Measurements from ENCODE around the gene SATB2.

SATB2 gene

GRCh38 chr2:199329466-199329865 is 128.3 kb downstream of the SATB2 start:
- no peak for DNase-seq (ENCODE audit: low read depth in 3 of 3, low spot score in 1 of 3)

- no peak for DNase-seq (ENCODE audit: low read depth in 3 of 3, low spot score in 1 of 3)
Observed at GRCh38 chr2:199329031-199329430, 128.7 kb downstream of the SATB2 start.

- DNase-seq (ENCODE audit: low read depth in 3 of 3, low spot score in 1 of 3): no peak
Observed at GRCh38 chr2:199325881-199326280, 131.9 kb downstream of the SATB2 start.

- no peak for DNase-seq (ENCODE audit: low read depth in 3 of 3, low spot score in 1 of 3)
Observed at GRCh38 chr2:199322151-199322550, 135.6 kb downstream of the SATB2 start.

- DNase-seq (ENCODE audit: low read depth in 3 of 3, low spot score in 1 of 3): no peak
Observed at GRCh38 chr2:199317646-199318045, 140.1 kb downstream of the SATB2 start.

GRCh38 chr2:199316851-199317250 is 140.9 kb downstream of the SATB2 start:
- no peak for DNase-seq (ENCODE audit: low read depth in 3 of 3, low spot score in 1 of 3)

GRCh38 chr2:199315299-199316179 is 142.2 kb downstream of the SATB2 start:
- DNase-seq (ENCODE audit: low read depth in 3 of 3, low spot score in 1 of 3): no peak

- DNase-seq (ENCODE audit: low read depth in 3 of 3, low spot score in 1 of 3): no peak
Observed at GRCh38 chr2:199312931-199313330, 144.8 kb downstream of the SATB2 start.

GRCh38 chr2:199310771-199311585 is 146.8 kb downstream of the SATB2 start:
- no peak for DNase-seq (ENCODE audit: low read depth in 3 of 3, low spot score in 1 of 3)

GRCh38 chr2:199309973-199310372 is 147.8 kb downstream of the SATB2 start:
- no peak for DNase-seq (ENCODE audit: low read depth in 3 of 3, low spot score in 1 of 3)

GRCh38 chr2:199309411-199309810 is 148.3 kb downstream of the SATB2 start:
- no peak for DNase-seq (ENCODE audit: low read depth in 3 of 3, low spot score in 1 of 3)

GRCh38 chr2:199308567-199308966 is 149.2 kb downstream of the SATB2 start:
- DNase-seq (ENCODE audit: low read depth in 3 of 3, low spot score in 1 of 3): no peak

GRCh38 chr2:199307461-199307860 is 150.3 kb downstream of the SATB2 start:
- no peak for DNase-seq (ENCODE audit: low read depth in 3 of 3, low spot score in 1 of 3)

- DNase-seq (ENCODE audit: low read depth in 3 of 3, low spot score in 1 of 3): no peak
Observed at GRCh38 chr2:199306116-199306515, 151.6 kb downstream of the SATB2 start.

GRCh38 chr2:199303728-199304177 is 154.0 kb downstream of the SATB2 start:
- no peak for DNase-seq (ENCODE audit: low read depth in 3 of 3, low spot score in 1 of 3)

GRCh38 chr2:199302851-199303250 is 154.9 kb downstream of the SATB2 start:
- DNase-seq (ENCODE audit: low read depth in 3 of 3, low spot score in 1 of 3): no peak

- no peak for DNase-seq (ENCODE audit: low read depth in 3 of 3, low spot score in 1 of 3)
Observed at GRCh38 chr2:199288424-199288823, 169.3 kb downstream of the SATB2 start.

GRCh38 chr2:199282309-199282708 is 175.4 kb downstream of the SATB2 start:
- DNase-seq (ENCODE audit: low read depth in 3 of 3, low spot score in 1 of 3): no peak

GRCh38 chr2:199279146-199279545 is 178.6 kb downstream of the SATB2 start:
- DNase-seq (ENCODE audit: low read depth in 3 of 3, low spot score in 1 of 3): no peak

- no peak for DNase-seq (ENCODE audit: low read depth in 3 of 3, low spot score in 1 of 3)
Observed at GRCh38 chr2:199278099-199278498, 179.6 kb downstream of the SATB2 start.

- no peak for DNase-seq (ENCODE audit: low read depth in 3 of 3, low spot score in 1 of 3)
Observed at GRCh38 chr2:199273042-199273511, 184.7 kb downstream of the SATB2 start.

GRCh38 chr2:199261936-199262335 is 195.8 kb downstream of the SATB2 start:
- no peak for DNase-seq (ENCODE audit: low read depth in 3 of 3, low spot score in 1 of 3)
